NCI-H446 treated with DMSO at 0.1 percent for 48 hours (cell line): Measurements from ENCODE around the gene BCOR.

ENCODE experiments used
- DNase-seq: peaks from one replicate; lab custom pipeline; 2025; lab: John Stamatoyannopoulos, UW

BCOR gene

DNA sequence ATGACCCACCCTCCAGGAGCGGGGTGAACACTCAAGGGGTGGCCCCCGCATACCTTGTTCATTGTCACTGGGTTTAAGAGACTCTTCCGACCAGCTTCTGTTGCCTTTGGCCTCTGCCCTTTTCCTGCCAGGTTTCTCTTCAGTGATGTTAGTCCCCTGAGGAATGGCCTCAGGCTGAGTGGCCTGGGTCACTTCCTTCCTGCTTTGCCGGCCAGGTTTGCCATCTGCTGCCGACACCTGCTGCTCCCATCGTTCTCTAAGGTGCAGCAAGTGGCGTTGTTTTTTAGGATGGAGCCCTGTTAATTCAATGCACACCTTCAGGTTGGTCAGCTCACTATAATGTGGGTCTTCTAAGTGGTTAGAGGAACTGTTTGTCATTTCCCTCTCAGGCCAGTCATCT is 34.2 kb downstream of the BCOR start:
- DNase-seq = no peak

DNA sequence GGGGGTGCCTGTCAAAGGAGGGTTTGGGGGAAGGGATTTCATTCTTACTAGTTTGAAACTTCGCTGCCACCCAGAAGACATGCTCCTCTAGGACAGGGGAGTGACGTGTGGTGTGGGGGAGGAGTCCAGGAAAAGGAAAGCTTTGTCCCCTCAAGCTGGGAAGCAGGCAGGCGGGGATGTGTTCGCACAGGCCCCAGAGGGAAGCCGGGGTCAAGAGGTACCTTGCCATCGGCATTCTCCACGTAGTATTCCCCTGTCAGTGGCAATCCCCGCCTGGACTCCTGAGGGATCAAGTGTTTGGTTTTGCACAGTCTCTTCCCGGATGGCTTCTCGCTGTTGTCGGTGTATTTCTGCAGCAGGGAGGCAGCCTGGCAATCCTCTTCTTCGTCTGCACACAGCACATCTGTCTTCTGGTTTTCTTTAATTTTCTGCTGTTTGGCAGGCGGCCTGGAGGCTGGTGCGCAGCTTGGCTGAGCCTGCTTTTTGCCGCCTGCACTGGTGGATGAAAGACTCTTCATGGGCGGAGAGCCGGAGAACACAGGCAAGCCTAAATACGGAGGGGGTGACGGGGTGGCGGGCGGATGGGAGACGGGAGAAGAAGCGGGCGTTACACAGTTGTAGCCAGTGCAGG is 35.1 kb downstream of the BCOR start:
- DNase-seq = no peak

DNA sequence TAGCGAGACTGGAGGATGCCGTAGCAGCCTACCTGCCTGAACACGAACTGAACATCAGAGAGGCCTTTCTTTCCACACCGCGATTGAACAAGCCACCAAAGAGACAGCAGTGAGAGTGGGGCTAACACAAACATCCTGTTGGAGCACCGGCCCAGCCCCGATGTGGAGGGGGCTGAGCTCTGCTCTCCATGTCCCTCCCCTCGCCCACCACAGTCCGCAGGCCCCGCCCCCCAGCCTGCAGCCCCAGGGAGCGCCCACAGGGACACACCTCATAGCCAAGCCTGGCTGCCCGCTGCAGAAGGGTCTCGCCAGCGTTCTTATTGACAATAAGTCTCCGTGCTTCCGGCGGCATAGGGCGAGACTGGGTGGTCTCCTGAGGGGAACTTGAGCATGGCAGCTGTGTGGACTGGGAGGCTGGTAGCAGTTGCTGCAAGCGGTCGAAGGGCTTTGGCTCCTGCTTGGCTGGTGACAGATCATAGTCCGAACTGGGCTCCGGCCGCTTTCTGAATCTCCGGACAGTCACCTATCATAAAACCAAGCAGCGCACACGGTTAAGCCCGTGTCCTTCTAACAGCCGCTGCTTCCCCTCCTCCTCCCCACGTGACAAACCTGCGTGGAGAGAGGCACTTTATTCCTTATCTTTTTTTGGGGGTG is 35.8 kb downstream of the BCOR start:
- DNase-seq = no peak

DNA sequence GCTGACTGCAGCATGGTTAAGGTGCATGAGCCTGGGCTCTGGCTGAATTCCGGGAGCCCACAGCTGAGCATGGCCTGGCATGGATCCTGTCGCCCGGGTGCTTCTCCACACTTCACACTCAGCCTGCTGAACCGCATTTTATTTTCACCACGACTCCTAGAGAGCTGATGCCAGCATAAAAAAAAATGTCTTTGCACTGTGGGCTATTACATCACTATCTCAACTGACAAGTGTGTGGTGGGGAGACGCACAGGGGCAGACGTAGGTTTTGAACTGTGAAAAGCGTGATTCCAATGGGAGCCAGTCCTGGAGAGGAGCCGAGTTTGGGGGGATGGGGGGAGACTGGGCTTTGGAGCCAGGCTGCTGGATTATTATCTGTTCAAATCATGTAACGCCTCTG is 36.8 kb downstream of the BCOR start:
- no peak for DNase-seq

DNA sequence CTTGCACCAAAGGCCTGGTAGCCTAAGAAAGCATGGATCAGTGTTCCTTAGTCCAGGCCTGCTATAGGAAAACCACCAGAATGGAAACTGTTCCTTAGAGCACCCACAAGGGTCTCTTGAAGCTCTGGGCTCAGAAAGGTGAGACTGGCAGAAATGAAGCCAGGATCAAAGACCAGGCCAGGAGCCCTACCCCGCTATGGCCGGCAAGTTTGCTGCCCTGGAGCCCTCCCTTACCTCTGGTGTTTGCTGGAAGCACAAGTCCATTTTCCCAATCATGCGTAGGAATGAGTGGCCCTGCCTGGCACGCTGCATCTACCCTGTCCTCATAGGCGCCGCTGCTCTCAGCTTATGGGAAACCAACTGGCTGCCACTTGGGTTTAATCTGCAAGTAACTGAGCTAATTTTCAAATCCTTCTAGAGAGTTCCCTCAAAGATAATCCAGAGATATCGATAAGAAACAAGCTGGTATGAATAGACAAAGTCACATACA is 37.4 kb downstream of the BCOR start:
- no peak for DNase-seq

DNA sequence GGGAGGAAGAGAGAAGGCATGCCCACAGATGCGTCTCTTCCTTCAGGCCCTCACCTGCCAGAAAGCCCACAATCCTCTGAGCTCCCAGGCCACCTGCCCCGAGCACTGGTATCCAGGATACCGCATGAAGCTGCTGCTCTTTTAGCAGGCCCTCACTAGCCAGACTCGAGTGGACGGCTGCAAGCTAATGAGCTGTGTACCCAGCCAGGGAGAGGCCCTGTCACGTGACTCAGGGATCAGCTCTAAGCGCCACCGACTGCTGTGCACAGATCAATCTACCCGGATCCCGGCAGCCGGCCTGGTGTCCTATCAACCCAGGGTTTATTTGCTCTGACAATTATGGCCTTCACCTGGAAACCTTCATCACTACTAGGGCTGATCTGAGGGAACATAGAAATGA is 39.0 kb downstream of the BCOR start:
- DNase-seq = no peak

DNA sequence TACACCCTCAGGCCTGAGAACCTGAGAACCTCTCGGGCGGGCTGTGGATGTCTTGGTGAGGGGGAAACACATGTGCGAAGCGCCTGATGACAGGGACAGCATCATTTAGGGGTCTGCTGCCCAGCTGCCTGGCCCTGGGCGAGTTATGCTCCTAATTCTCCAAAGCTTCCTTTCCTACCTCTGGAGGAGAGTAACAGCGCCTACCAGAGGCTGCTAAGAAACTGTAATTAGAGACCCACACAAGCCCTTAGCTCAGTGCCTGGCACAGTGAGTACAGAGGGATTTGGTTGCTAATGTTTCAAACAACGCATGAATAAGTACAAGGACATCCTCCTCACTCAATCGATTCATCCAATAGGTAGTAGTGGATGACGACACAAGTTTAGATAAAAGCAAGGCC is 40.4 kb downstream of the BCOR start:
- DNase-seq = no peak

DNA sequence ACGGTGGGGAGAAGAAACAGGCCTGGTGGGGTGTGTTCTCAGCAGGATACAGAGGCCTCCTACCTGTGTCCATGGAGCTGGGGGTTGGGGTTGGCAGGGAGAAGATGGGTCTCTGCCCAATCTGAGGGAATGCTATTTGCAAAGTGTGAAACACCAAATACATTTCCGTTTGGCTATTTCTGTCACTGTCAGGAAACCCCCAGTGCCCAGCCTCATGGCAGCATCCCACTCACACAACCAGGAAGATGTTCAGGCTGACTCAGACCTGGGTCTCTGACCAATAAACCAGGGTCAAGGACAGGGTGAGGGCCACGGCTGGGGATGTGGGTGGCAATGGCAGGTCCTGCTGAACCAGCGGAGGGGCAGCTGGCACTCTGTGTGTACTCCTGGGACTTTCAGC is 41.3 kb downstream of the BCOR start:
- DNase-seq = no peak

DNA sequence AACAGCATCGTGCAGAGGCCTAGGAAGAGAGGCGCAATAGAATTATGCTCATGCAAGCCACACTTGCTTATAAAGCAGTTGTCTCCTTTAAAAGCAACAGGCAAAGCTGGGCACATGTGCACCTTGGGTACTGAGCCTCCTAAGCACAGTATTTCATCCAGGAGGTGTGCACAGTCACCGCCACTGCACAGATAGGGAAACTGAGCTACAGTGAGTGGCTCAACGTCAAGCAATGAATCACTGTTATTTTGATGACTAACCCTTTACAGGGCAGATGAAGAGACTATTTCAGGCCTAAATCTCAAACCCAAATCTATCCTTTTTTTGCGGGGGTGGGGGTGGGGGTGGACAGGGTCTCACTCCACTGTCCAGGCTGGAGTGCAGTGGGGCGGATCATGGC is 42.3 kb downstream of the BCOR start:
- DNase-seq = no peak

DNA sequence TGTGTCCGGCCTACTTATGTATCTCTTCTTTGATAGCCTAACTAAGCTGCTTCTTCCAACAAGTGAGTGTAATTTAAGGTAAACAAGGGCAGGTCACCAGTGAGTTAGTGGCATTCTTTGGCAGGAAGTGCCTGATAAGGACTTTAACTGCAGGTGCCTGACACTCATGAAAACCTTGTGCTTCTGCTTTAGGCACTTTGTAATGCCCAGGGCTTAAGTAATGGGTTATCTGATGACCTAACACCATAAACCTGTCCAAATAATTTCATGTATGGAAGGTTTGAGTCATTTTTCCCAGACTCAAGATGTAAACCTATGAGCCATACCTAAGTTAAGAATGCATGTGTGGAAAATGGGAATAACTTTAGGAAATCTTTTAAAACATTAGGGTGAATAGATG is 43.0 kb downstream of the BCOR start:
- no peak for DNase-seq

DNA sequence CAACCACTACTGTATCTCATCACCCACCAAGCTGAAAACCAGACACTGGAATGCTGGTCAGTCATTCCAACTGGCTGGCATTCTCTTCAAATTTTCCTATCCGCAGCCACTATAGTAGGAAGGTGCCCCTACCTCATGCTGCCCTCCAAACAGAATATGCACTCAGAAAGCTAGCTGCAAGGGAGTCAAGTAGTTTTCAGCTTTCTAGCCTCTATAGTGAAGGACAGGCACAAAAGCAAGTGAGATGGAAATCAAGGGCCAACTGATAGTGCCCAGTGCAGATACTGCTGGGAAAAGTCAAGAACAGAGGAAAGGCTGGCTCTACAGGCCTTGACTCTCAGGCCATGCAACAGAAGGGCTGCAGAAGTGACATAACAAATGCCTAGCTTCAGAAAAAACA is 47.2 kb downstream of the BCOR start:
- DNase-seq = no peak

DNA sequence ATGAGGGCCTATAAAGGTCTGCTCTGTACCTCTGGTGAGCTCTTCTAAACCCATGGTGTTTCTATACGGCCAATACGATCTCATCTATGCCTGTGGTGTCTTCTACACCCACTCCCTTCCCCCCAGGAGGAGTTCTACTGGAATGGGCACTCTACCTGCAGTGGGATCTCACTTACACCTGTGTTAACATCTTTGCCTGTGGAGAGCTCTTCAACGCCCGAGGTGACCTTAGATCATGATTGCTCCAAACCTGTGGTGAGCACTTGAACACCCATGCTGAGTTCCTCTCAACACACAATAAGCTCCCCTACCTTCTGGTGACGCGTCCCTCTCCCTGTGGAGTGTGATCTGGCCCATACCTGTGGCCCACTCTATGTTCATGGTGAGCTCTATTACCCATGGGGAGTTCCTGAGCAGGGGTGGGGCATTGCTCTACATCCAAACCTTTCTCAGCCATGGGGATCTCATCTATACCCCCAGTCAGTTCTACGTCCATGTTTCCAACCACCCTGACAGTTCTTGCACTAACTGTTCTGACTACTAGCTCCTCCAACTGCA is 48.6 kb downstream of the BCOR start:
- no peak for DNase-seq

DNA sequence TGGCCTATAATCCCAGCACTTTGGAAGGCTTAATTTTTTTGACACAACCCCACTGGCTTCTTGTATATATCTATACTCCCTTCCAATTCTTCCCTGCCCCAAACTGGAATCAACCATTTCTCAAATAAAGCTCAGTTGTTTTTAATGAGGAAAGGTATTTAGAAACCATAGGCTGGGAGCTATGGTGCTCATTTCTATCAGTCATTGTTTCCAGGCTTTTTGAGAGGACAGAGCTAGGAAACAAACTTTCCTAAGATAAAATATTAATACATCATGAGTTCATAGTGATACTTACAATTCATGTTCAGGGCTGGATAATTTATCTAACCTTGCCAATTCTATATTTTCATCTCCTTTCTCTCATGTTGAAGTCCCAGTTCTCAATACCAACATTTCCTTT is 50.3 kb downstream of the BCOR start:
- no peak for DNase-seq

DNA sequence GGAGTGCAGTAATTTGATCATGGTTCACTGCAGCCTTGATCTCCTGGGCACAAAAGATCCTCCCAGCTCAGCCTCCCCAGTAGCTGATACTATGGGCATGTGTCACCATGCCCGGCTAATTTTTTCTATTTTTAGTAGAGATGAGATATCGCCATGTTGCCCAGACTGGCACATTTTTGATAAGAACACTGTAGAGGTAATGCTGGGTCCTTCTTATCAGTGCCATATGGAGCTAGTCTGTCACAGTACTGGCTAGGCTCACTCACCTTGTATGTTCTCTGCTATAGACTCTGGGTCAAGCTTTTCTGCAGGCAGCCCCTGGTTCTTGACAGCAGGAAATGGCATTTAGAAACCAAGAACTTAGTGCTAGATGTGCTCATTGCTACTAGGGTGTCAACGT is 53.9 kb downstream of the BCOR start:
- no peak for DNase-seq

DNA sequence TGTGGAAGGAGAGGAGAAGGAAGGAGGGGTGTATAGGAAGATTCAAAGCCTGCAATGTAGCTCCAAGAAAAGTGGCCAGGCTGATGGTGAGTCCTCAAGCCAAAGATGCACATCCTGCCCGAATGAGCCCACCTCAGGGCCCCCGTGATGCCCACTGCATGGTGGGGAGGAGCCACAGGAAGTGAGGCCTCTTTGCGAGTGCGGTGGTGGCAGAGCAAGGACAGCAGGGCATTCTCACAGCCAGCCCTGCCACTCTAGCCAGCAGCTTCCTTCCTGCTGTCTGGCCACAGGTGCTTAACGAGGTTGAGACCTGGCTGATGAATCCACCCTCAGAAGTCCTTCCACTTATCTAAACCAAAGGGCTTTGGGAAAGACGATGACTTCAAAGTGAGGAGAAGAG is 55.8 kb downstream of the BCOR start:
- DNase-seq = no peak

DNA sequence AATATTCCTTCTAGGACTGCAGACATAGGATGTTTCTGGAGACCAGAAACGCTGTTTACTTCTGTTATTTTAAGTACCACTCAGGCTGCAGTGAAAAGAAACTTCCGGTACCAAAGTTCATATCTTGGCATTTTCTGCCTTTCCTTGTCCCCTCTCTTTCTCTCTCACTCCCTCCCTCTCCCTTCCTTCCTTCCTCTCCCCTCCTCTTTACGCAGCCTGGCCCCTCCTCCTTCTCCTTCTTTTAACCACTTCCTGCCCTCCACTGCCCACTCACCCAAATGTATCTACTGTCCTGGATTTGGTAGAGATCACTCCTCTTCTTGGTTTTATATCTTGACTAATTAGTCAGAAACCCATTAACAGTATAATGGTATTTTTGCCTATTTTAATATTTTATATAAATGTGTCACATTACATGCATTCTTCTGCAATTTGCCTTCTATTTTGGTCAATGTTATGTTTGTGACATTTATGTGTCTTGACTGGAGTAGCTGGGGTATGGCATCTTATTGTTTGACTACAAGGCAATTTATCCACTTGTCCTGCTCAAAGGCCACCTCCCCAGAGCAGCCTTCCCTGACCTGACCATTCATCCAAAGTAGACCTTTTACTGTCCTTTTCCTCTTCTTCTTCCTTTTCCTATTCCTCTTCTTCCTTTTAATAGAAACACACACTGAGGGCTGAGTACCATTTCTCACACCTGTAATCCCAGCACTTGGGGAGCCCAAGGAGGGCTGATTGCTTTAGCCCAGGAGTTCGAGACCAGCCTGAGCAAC is 56.9 kb downstream of the BCOR start:
- DNase-seq = no peak

DNA sequence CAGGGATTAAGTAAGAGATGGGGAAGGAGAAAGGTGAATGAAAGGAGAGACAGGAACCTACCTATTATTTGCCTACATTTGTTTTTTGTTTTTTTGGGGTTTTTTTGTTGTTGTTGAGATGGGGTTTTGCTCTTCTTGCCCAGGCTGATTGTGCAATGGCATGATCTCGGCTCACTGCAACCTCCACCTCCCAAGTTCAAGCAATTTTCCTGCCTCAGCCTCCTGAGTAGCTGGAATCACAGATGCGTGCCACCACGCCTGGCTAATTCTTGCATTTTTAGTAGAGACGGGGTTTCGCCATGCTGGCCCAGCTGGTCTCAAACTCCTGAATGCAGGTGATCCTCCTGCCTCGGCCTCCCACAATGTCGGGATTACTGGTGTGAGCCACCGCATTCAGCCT is 57.9 kb downstream of the BCOR start:
- no peak for DNase-seq

DNA sequence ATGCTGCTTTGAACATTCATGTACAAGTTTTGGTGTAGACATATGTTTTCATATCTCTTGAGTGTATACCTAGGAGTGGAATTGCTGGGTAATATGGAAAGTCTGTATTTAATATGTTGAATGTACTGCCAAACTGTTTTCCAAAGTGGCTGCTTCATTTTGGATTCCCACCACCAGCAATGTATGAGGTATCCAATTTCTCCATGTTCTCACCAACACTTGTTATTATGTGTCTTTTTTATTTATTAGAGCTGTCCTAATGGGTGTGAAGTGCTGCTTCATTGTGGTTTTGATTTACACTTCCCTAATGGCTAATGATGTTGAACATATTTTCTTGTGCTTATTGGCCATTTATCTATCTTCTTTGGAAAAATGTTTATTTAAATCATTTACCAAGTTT is 60.4 kb downstream of the BCOR start:
- no peak for DNase-seq

DNA sequence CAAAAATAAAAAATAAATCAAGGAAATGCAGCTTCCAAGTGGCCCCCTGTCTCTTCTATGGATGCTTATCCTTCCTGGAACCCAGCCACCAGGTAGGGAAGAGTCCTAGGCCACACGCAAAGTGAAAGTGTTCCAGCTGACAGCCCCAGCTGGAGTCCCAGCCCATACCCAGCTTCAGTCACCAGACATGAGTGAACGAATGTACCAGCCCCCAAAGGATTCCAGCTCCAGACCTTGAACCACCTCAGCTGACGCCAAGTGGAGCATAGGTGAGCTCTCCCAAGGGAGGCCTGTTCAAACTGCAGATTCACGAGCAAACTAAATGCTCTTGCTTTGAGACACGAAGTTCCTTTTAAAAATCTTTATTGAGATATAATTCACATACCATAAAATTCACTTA is 62.0 kb downstream of the BCOR start:
- DNase-seq = no peak

DNA sequence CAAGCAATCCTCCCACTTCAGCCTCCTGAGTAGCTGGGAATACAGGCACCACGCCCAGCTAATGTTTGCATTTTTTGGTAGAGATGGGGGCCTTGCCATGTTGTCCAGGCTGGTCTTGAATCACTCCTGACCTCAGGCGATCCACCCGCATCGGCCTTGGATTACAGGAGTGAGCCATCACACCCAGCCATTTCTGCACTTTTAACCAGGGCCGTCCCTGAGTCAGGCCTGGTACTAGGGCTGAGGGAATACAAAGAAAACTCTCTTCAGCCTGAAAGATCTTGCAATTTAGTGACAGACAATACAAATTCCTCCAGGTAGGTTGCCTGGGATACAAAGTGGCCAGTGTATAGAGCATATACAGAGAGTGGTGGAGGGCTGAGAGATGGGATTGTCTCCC is 65.8 kb downstream of the BCOR start:
- no peak for DNase-seq

DNA sequence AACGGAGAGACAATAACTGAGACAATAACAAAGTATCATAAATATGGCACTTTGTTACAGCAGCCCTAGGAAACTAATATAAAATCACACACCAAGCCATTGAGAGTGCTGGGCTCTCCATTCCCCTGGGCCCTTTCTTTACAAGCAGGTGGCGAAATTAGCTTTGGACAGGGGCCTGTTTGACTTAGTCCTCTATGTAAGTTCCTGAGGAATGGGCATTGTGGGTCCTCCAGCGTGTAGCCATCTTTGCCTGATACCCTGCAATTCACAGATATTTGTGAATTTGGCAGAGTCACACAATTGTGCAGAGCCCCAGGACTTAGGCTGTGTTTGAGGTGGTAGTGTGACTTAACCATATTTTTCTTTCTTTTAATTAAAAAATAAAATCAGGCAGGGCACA is 67.6 kb downstream of the BCOR start:
- no peak for DNase-seq

DNA sequence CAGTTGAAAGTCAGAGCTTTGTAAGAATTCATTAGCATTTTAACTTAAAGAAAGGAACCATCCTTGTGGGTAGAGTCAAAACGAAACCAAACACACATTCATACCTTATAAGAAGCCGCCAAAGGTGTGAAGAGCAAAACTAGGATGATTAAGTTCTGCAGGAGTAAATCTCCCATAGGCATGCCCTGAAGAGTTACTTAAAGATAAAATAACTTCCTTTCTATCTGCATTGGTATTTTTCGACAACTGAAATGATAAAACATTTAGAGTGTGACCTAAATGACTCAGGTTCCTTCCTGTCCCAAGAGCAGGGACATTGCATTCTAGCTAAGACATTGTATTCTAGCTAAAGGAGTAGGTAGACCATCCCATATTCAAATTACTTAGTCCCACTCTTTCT is 75.3 kb downstream of the BCOR start:
- DNase-seq = no peak

DNA sequence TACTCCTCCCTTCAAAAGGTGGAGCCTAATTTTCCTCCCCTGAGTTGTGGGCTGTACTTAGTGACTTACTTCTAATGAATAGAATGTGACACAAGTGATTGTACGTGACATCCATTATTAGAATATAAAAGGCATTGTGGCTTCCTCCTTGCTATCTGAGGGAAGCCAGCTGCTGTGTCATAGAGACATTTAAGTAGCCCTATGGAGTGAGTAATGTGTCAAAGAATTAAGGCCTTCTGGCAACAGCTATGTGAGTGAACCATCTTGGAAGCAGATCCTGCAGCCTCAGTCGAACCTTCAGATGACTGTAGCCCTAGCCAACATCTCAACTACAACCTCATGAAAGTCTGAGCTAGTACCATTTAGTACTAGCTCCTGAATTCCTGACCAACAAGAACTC is 76.1 kb downstream of the BCOR start:
- no peak for DNase-seq
